SK-N-SH (cell line): ENCODE results near the gene ITSN2. TPM values are rescaled to one million over a fixed set of nuclear protein-coding genes. Genes with fewer than 3 reads are reported as not detected.

Experiments used
- CTCF ChIA-PET: fragments of 300-600, 350-600 bp; formaldehyde crosslinking; extraction: SDS; loops from one replicate; lab custom pipeline; 2021; lab: Yijun Ruan, JAX
- POLR2A ChIA-PET: fragments of 350-600 bp; sonication (Branson Sonifier 250); formaldehyde crosslinking; extraction: SDS; loops from one replicate; lab custom pipeline; 2020; ENCODE audit warnings: antibody characterized with exemption, inconsistent platforms; lab: Yijun Ruan, JAX
- DNase-seq: peaks from one replicate; pipeline ENCODE4 v3.0.0; 2012
- H2AFZ ChIP-seq: fragments of 200-600 bp; sonication (generic); 2 replicates; pipeline ENCODE4 v1.8.1; 2016; ENCODE audit warnings: antibody characterized with exemption, mild to moderate bottlenecking, low read depth
- H3F3A ChIP-seq: fragments of 200-600 bp; sonication (generic); replicated peaks from 2 replicates; pipeline ENCODE3; 2016; ENCODE audit warnings: antibody characterized with exemption, mild to moderate bottlenecking; ENCODE audit not compliant: insufficient read depth
- H3K27ac ChIP-seq, 2 experiments: fragments of 200-500 bp in 1 of 2; fragments of 200-600 bp in 1 of 2; sonication (Bioruptor generic) in 1 of 2; sonication (generic), shearing (Covaris generic) in 1 of 2; 2 replicates each; pipeline versions ENCODE4 v1.5.1 to v1.6.1; 2014 to 2016; ENCODE audit warnings: low read depth in 2 of 2, inconsistent platforms in 1 of 2, low read length in 1 of 2, mild to moderate bottlenecking in 1 of 2, mixed read lengths in 1 of 2
- H3K27me3 ChIP-seq: fragments of 200-600 bp; sonication (generic), shearing (Covaris generic); 2 replicates; pipeline ENCODE4 v1.6.1; 2016; ENCODE audit warnings: mixed run types; ENCODE audit not compliant: insufficient read depth
- H3K36me3 ChIP-seq, 2 experiments: fragments of 200-500 bp in 1 of 2; fragments of 200-600 bp in 1 of 2; sonication (Bioruptor generic) in 1 of 2; sonication (generic) in 1 of 2; replicated peaks in 1 of 2; 2 replicates each; pipeline versions ENCODE3 to v1.5.1; 2014 to 2016; ENCODE audit warnings: low read length in 1 of 2, mild to moderate bottlenecking in 1 of 2; ENCODE audit not compliant: insufficient read depth in 2 of 2, control insufficient read depth in 1 of 2
- H3K4me1 ChIP-seq, 2 experiments: fragments of 200-500 bp in 1 of 2; fragments of 200-600 bp in 1 of 2; sonication (Bioruptor generic) in 1 of 2; sonication (generic), shearing (Covaris generic) in 1 of 2; 2 replicates each; pipeline versions ENCODE4 v1.5.1 to v1.6.1; 2014 to 2016; ENCODE audit warnings: low read depth in 1 of 2, low read length in 1 of 2, mixed run types in 1 of 2; ENCODE audit not compliant: insufficient read depth in 2 of 2, control insufficient read depth in 1 of 2
- H3K4me2 ChIP-seq: fragments of 200-600 bp; sonication (generic), shearing (Covaris generic); 2 replicates; pipeline ENCODE4 v1.6.1; 2017; ENCODE audit warnings: mixed run types
- H3K4me3 ChIP-seq, 2 experiments: fragments of 200-500 bp in 1 of 2; fragments of 200-600 bp in 1 of 2; sonication (Bioruptor generic) in 1 of 2; sonication (generic), shearing (Covaris generic) in 1 of 2; 2 replicates each; pipeline versions ENCODE4 v1.5.1 to v1.8.1; 2014 to 2016; ENCODE audit warnings: low read depth in 2 of 2, inconsistent platforms in 1 of 2, low read length in 1 of 2, mild to moderate bottlenecking in 1 of 2, mixed read lengths in 1 of 2, moderate library complexity in 1 of 2
- H3K79me2 ChIP-seq: fragments of 200-600 bp; sonication (generic); 2 replicates; pipeline ENCODE4 v1.8.1; 2017; ENCODE audit warnings: mild to moderate bottlenecking; ENCODE audit not compliant: insufficient read depth
- H3K9ac ChIP-seq: fragments of 200-600 bp; sonication (generic); 2 replicates; pipeline ENCODE4 v1.6.1; 2017; ENCODE audit warnings: mixed run types
- H3K9me2 ChIP-seq: fragments of 200-600 bp; sonication (generic); 2 replicates; pipeline ENCODE4 v1.6.1; 2017; ENCODE audit warnings: mixed run types
- H3K9me3 ChIP-seq: fragments of 200-600 bp; sonication (generic); 2 replicates; pipeline ENCODE4 v1.6.1; 2017; ENCODE audit warnings: mixed run types, mild to moderate bottlenecking, moderate library complexity
- H4K20me1 ChIP-seq: fragments of 200-600 bp; sonication (generic); 2 replicates; pipeline ENCODE4 v1.6.1; 2017; ENCODE audit warnings: mild to moderate bottlenecking, mixed run types; ENCODE audit not compliant: insufficient read depth
- CTCF ChIP-seq: fragments of 200-600 bp; sonication (generic); IDR thresholded peaks from 2 replicates; pipeline ENCODE4 v1.6.1; 2017; ENCODE audit warnings: antibody characterized with exemption, mild to moderate bottlenecking, moderate library complexity
- FOXJ3 ChIP-seq: sonication (generic); formaldehyde crosslinking; IDR thresholded peaks from 2 replicates; pipeline ENCODE4 v1.5.1; 2020; ENCODE audit warnings: mild to moderate bottlenecking, missing genetic modification reagents
- FOXM1 ChIP-seq: IDR thresholded peaks from 2 replicates; pipeline ENCODE4 v1.4.0; 2012; ENCODE audit warnings: low read depth, mild to moderate bottlenecking
- GABPA ChIP-seq: IDR thresholded peaks from 2 replicates; pipeline ENCODE4 v1.4.0; 2012; ENCODE audit warnings: low read depth, mild to moderate bottlenecking
- GATA2 ChIP-seq: sonication (generic); formaldehyde crosslinking; IDR thresholded peaks from 2 replicates; pipeline ENCODE4 v1.5.0; 2020; ENCODE audit warnings: mild to moderate bottlenecking, missing genetic modification reagents
- MEF2A ChIP-seq: IDR thresholded peaks from 2 replicates; pipeline ENCODE4 v1.4.0; 2012; ENCODE audit warnings: low read depth, borderline replicate concordance
- MXI1 ChIP-seq: IDR thresholded peaks from 2 replicates; pipeline ENCODE4 v1.6.1; 2012; ENCODE audit warnings: mild to moderate bottlenecking, low read depth, low read length, improper control_type of control experiment
- NRF1 ChIP-seq: IDR thresholded peaks from 2 replicates; pipeline ENCODE4 v1.6.1; 2012; ENCODE audit warnings: low read depth, mild to moderate bottlenecking, low read length
- PBX3 ChIP-seq: IDR thresholded peaks from 2 replicates; pipeline ENCODE4; 2012
- REST ChIP-seq: IDR thresholded peaks from 2 replicates; pipeline ENCODE4 v1.6.1; 2012; ENCODE audit warnings: mild to moderate bottlenecking, low read depth, low read length, moderate library complexity
- RFX5 ChIP-seq: IDR thresholded peaks from 2 replicates; pipeline ENCODE4 v1.6.1; 2012; ENCODE audit warnings: mild to moderate bottlenecking, improper control_type of control experiment, low read length
- RXRA ChIP-seq: IDR thresholded peaks from 2 replicates; pipeline ENCODE4 v1.4.0; 2012; ENCODE audit warnings: low read depth, mild to moderate bottlenecking, borderline replicate concordance
- TAF1 ChIP-seq: IDR thresholded peaks from 2 replicates; pipeline ENCODE4 v1.6.1; 2012; ENCODE audit warnings: low read depth, mild to moderate bottlenecking, low read length, moderate library complexity, borderline replicate concordance
- TEAD4 ChIP-seq: IDR thresholded peaks from 2 replicates; pipeline ENCODE4 v1.4.0; 2012; ENCODE audit warnings: mild to moderate bottlenecking, borderline replicate concordance; ENCODE audit not compliant: insufficient read depth
- WGBS: methylation state at CpG from one replicate; pipeline ENCODE4 v1.1.6; 2017; ENCODE audit warnings: low lambda C conversion rate; 5-methylcytosine and 5-hydroxymethylcytosine counted together
- polyA plus RNA-seq, 3 experiments: library from polyadenylated mRNA; depleted of rRNA; stranded (reverse); fragments of >200 nt; gene quantifications; 2 replicates each; pipeline ENCODE4 v1.2.3, GENCODE V29; 2012

The ITSN2 gene
- polyA plus RNA-seq, 1 of the 3 experiments (the other 2 are of a cell fraction), result 11.9 TPM

GRCh38 chr2:24225499-24226242 is 134.7 kb downstream of the ITSN2 start:
- Histone ChIP-seq H2AFZ (no peak overlapping the region), H3K4me2 (no peak overlapping the region), H4K20me1 (no peaks in the 10 kb centered on the region), H3K9me3 (no peaks in the 10 kb centered on the region), H3K36me3 (no peaks in the 10 kb centered on the region), H3F3A (no peaks in the 10 kb centered on the region), H3K9ac (no peak overlapping the region), H3K9me2 (no peaks in the 10 kb centered on the region), H3K27me3 (no peaks in the 10 kb centered on the region), H3K4me3 (no peak overlapping the region), H3K27ac (no peak overlapping the region), H3K4me1 (no peaks in the 10 kb centered on the region), H3K79me2 (no peaks in the 10 kb centered on the region)
- no peak for DNase-seq
- TF ChIP-seq REST (no peak), FOXJ3 (CRISPR knock-in tag) (no peak), NRF1 (no peak), CTCF (no peak), GABPA (no peak), PBX3 (no peak), TEAD4 (no peak), GATA2 (CRISPR knock-in tag) (no peak), MEF2A (no peak), MXI1 (no peak), TAF1 (no peak), FOXM1 (no peak), RFX5 (no peak), RXRA (no peak)
- POLR2A ChIA-PET, result no interaction called here
- CTCF ChIA-PET, result interaction anchor here (1.0 kb wide), 1 partner anchor 9 kb away, joined by 3 read pairs; no protein-coding TSS in a partner anchor
- WGBS, result 89% methylated on average over 9 of the region's 9 CpGs
